ENCODE data around the gene ADAP1. TPM values are rescaled to one million over a fixed set of nuclear protein-coding genes. Genes with fewer than 3 reads are reported as not detected.

Gene ADAP1
- total RNA-seq, 2 experiments from 2014 or later: 2.4 to 7.0 TPM

DNA sequence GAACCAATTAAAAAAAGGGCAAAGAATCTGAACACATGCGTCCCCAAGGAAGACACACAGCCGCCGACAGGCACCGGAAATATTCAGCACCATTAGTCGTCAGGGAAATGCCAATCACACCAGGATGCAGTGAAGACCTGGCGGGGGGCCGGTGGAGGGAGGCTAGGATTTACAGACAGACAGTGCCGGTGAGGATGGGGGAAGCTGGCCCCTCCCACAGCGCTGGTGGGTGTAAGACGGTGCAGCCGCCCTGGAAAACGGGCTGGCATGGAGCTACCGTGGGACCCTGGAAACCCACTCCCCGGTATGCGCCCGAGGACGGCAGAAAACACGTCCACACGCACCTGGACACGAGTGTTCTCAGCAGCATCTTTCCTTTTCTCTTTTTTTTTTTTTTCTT lies 4.8 kb upstream of the ADAP1 start:
- Histone ChIP-seq H2AFZ (ENCODE audit: low read length) (no peak overlapping the region), H3K4me1 (ENCODE audit: insufficient read depth, low read length, poor library complexity, severe bottlenecking) (peaks cover 30% of the 10 kb centered on the region), H3K79me2 (ENCODE audit: insufficient read depth, low read depth, low read length) (no peaks in the 10 kb centered on the region), H3K9me2 (ENCODE audit: insufficient read depth, low read length) (no peaks in the 10 kb centered on the region), H3K36me3 (ENCODE audit: insufficient read depth, low read length) (no peaks in the 10 kb centered on the region), H3K9me3 (ENCODE audit: low read length) (no peaks in the 10 kb centered on the region), H3K4me2 (ENCODE audit: low read length) (no peak overlapping the region), H3K27ac (ENCODE audit: low read depth, low read length, poor library complexity, severe bottlenecking) (no peak overlapping the region), H4K20me1 (ENCODE audit: insufficient read depth, low read length) (no peaks in the 10 kb centered on the region), H3K4me3 (ENCODE audit: low read depth, low read length, poor library complexity, severe bottlenecking) (no peak overlapping the region)
- BruUV-seq (replicated peaks): no TSS peak
- CTCF ChIA-PET (ENCODE audit: unreplicated experiment): no interaction called here
- no peak for TF ChIP-seq EZH2phosphoT487 (IDR thresholded peaks at IDR 0.05; ENCODE audit: borderline replicate concordance, low read depth, low read length)
- TF ChIP-seq, protein P1, sequence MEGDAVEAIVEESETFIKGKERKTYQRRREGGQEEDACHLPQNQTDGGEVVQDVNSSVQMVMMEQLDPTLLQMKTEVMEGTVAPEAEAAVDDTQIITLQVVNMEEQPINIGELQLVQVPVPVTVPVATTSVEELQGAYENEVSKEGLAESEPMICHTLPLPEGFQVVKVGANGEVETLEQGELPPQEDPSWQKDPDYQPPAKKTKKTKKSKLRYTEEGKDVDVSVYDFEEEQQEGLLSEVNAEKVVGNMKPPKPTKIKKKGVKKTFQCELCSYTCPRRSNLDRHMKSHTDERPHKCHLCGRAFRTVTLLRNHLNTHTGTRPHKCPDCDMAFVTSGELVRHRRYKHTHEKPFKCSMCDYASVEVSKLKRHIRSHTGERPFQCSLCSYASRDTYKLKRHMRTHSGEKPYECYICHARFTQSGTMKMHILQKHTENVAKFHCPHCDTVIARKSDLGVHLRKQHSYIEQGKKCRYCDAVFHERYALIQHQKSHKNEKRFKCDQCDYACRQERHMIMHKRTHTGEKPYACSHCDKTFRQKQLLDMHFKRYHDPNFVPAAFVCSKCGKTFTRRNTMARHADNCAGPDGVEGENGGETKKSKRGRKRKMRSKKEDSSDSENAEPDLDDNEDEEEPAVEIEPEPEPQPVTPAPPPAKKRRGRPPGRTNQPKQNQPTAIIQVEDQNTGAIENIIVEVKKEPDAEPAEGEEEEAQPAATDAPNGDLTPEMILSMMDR (conservative IDR thresholded peaks at IDR 0.05; ENCODE audit: low read length): no peak
- intact Hi-C loops (cut with micrococcal nuclease; ENCODE audit: unreplicated experiment): no loop called here
- POLR2A ChIA-PET: interaction anchor here (0.6 to 0.8 kb wide), 3 partner anchors 12 to 791 kb away, joined by 3 to 8 read pairs (median 4); no protein-coding TSS in a partner anchor
- no peak for DNase-seq (ENCODE audit: low spot score)

- CTCF ChIA-PET (ENCODE audit: unreplicated experiment): interaction anchor here (0.6 to 1.0 kb wide), 2 partner anchors 20 to 65 kb away, joined by 3 to 4 read pairs; no protein-coding TSS in a partner anchor
- no peak overlapping the region for H3K27ac ChIP-seq (ENCODE audit: low read depth, low read length, poor library complexity, severe bottlenecking)
- no peaks in the 10 kb centered on the region for H3K79me2 ChIP-seq (ENCODE audit: insufficient read depth, low read depth, low read length)
- intact Hi-C loops (cut with micrococcal nuclease; ENCODE audit: unreplicated experiment): no loop called here
- no peak for DNase-seq (ENCODE audit: low spot score)
- H3K9me2 ChIP-seq (ENCODE audit: insufficient read depth, low read length): no peaks in the 10 kb centered on the region
- POLR2A ChIA-PET: no interaction called here
- H3K36me3 ChIP-seq (ENCODE audit: insufficient read depth, low read length): no peaks in the 10 kb centered on the region
- no peak for TF ChIP-seq EZH2phosphoT487 (IDR thresholded peaks at IDR 0.05; ENCODE audit: borderline replicate concordance, low read depth, low read length)
- TF ChIP-seq, protein P1 (conservative IDR thresholded peaks at IDR 0.05; ENCODE audit: low read length): no peak
- H4K20me1 ChIP-seq (ENCODE audit: insufficient read depth, low read length): no peaks in the 10 kb centered on the region
- no peak overlapping the region for H3K4me2 ChIP-seq (ENCODE audit: low read length)
- H3K4me1 ChIP-seq (ENCODE audit: insufficient read depth, low read length, poor library complexity, severe bottlenecking): peaks cover 22% of the 10 kb centered on the region
- H2AFZ ChIP-seq (ENCODE audit: low read length): no peak overlapping the region
- BruUV-seq (replicated peaks): no TSS peak
- no peaks in the 10 kb centered on the region for H3K9me3 ChIP-seq (ENCODE audit: low read length)
- no peak overlapping the region for H3K4me3 ChIP-seq (ENCODE audit: low read depth, low read length, poor library complexity, severe bottlenecking)
Measured at GRCh38 chr7:958221-959200, 4.0 kb upstream of the ADAP1 start.

Data from OCI-LY7 (cell line).